GM18507 (cell line): Measurements from ENCODE around the gene UBE2C.
"Not testable (repeated sequence)": the region's sequence is repeated elsewhere in the genome, so short reads cannot be mapped to it uniquely, and the experiment has no call there.

Experiments
- DNase-seq: peaks from one replicate; pipeline ENCODE4 v3.0.0; 2011; ENCODE audit warnings: low read depth; ENCODE audit not compliant: insufficient read length; ENCODE audit errors: extremely low spot score
- FAIRE-seq: peaks from 2 replicates; lab custom pipeline; 2011; peaks lifted over from hg19 to GRCh38; lab: Jason Lieb, UNC

UBE2C gene

GRCh38 chr20:45812157-45813005 is at the start of gene UBE2C:
Gene UBE2C (plus strand): TSS chr20:45812644. CDS start chr20:45812696, 52 bp downstream.
- peak; percentile 97 for FAIRE-seq
- peak; percentile 98 for DNase-seq

- DNase-seq, FAIRE-seq: not testable (repeated sequence)
Measured at GRCh38 chr20:45764618-45765282, 47.7 kb upstream of the UBE2C start.

- no peak for FAIRE-seq
- DNase-seq, result no peak
Measured at GRCh38 chr20:45765307-45765875, 47.1 kb upstream of the UBE2C start.

GRCh38 chr20:45765980-45766379 is 46.5 kb upstream of the UBE2C start:
- DNase-seq (no peak), FAIRE-seq (no peak)

GRCh38 chr20:45768479-45768878 is 44.0 kb upstream of the UBE2C start:
- no peak for FAIRE-seq
- no peak for DNase-seq

GRCh38 chr20:45771182-45771759 is 41.2 kb upstream of the UBE2C start:
- DNase-seq, result peak; percentile 49
- FAIRE-seq, result peak; percentile 84

GRCh38 chr20:45772693-45773092 is 39.8 kb upstream of the UBE2C start:
- FAIRE-seq, result no peak

GRCh38 chr20:45774945-45775344 is 37.5 kb upstream of the UBE2C start:
- FAIRE-seq (no peak), DNase-seq (no peak)

More at GRCh38 chr20:45772693-45773092, 39.8 kb upstream of the UBE2C start:
- no peak for DNase-seq

- DNase-seq, result no peak
- FAIRE-seq, result no peak
Measured at GRCh38 chr20:45775411-45775810, 37.0 kb upstream of the UBE2C start.

- DNase-seq (no peak), FAIRE-seq (no peak)
Measured at GRCh38 chr20:45776931-45777330, 35.5 kb upstream of the UBE2C start.

GRCh38 chr20:45779011-45779915 is 33.2 kb upstream of the UBE2C start:
- FAIRE-seq (no peak), DNase-seq (no peak)

GRCh38 chr20:45780159-45780558 is 32.3 kb upstream of the UBE2C start:
- no peak for FAIRE-seq
- DNase-seq, result no peak

GRCh38 chr20:45781391-45781931 is 31.0 kb upstream of the UBE2C start:
- DNase-seq, result no peak

GRCh38 chr20:45782890-45783289 is 29.6 kb upstream of the UBE2C start:
- FAIRE-seq (no peak), DNase-seq (no peak)

More at GRCh38 chr20:45781391-45781931, 31.0 kb upstream of the UBE2C start:
- no peak for FAIRE-seq

GRCh38 chr20:45783656-45784294 is 28.7 kb upstream of the UBE2C start:
- no peak for FAIRE-seq
- DNase-seq, result no peak

- DNase-seq, result no peak
- no peak for FAIRE-seq
Measured at GRCh38 chr20:45788351-45788750, 24.1 kb upstream of the UBE2C start.

- no peak for FAIRE-seq
- DNase-seq, result no peak
Measured at GRCh38 chr20:45792317-45793118, 19.9 kb upstream of the UBE2C start.
